Left ventricle myocardium superior (tissue), 1 donor: ENCODE results near the gene LSR. TPM values are rescaled to one million over a fixed set of nuclear protein-coding genes. Genes with fewer than 3 reads are reported as not detected.

Source experiments
- ATAC-seq: fragments of 200-7000 bp; cut with Tn5 transposase; one replicate; pipeline ENCODE4 v1.9.1; 2020; ENCODE audit warnings: mild to moderate bottlenecking, moderate library complexity
- DNase-seq: peaks from one replicate; pipeline ENCODE4 v3.0.0-alpha.2; 2020
- intact Hi-C: fragments of 100-400 bp; cut with micrococcal nuclease; formaldehyde crosslinking; loops from one replicate; pipeline ENCODE4 v1.11.0; 2022
- total RNA-seq: library from RNA; stranded (reverse); fragmentation: NEBNext Ultra II Directional; extraction: Animal tissue kit (Norgen Biotek cat#: 25700); gene quantifications from one replicate; pipeline ENCODE4 v1.2.1, GENCODE V29; 2021
- donor health status: DM: no; HTN: yes; CAD: no; lungs with severe emphysema.

The LSR gene
- total RNA-seq, 1 donor from 2014 or later, result 6.1 TPM

- DNase-seq, result no peak
These were observed 45.0 kb downstream of the LSR start for GRCh38 chr19:35293808-35294207.

GRCh38 chr19:35294328-35294727, 45.5 kb downstream of the LSR start:
- no peak for DNase-seq
- intact Hi-C loops, result no loop called here
- ATAC-seq, result no peak

More at GRCh38 chr19:35293808-35294207, 45.0 kb downstream of the LSR start:
- intact Hi-C loops, result no loop called here
- no peak for ATAC-seq

- ATAC-seq (no peak), DNase-seq (no peak)
- intact Hi-C loops, result no loop called here
These were observed 46.3 kb downstream of the LSR start for GRCh38 chr19:35294859-35295791.

GRCh38 chr19:35295792-35296462, 47.1 kb downstream of the LSR start:
- intact Hi-C loops, result no loop called here
- no peak for ATAC-seq

GRCh38 chr19:35296644-35297514, 48.1 kb downstream of the LSR start:
- no peak for DNase-seq
- intact Hi-C loops, result no loop called here
- no peak for ATAC-seq

More at GRCh38 chr19:35295792-35296462, 47.1 kb downstream of the LSR start:
- no peak for DNase-seq

GRCh38 chr19:35297515-35297848, 48.7 kb downstream of the LSR start:
- intact Hi-C loops, result no loop called here
- no peak for DNase-seq
- ATAC-seq, result no peak

- intact Hi-C loops, result no loop called here
- ATAC-seq, result no peak
- DNase-seq, result no peak
These were observed 49.1 kb downstream of the LSR start for GRCh38 chr19:35297922-35298321.

- ATAC-seq, result no peak
- intact Hi-C loops, result no loop called here
- no peak for DNase-seq
These were observed 49.8 kb downstream of the LSR start for GRCh38 chr19:35298561-35298972.

- intact Hi-C loops, result no loop called here
- ATAC-seq, result no peak
- DNase-seq, result no peak
These were observed 50.9 kb downstream of the LSR start for GRCh38 chr19:35299523-35300338.

- DNase-seq (no peak), ATAC-seq (no peak)
- intact Hi-C loops, result no loop called here
These were observed 51.5 kb downstream of the LSR start for GRCh38 chr19:35300339-35300649.

GRCh38 chr19:35301961-35302360, 53.2 kb downstream of the LSR start:
- DNase-seq, result no peak
- ATAC-seq, result no peak
- intact Hi-C loops, result no loop called here

- intact Hi-C loops, result no loop called here
- DNase-seq, result no peak
These were observed 53.6 kb downstream of the LSR start for GRCh38 chr19:35302446-35302845.

GRCh38 chr19:35303357-35303915, 54.6 kb downstream of the LSR start:
- intact Hi-C loops, result no loop called here
- ATAC-seq (no peak), DNase-seq (no peak)

More at GRCh38 chr19:35302446-35302845, 53.6 kb downstream of the LSR start:
- no peak for ATAC-seq

- DNase-seq, result no peak
- intact Hi-C loops, result no loop called here
- ATAC-seq, result no peak
These were observed 55.2 kb downstream of the LSR start for GRCh38 chr19:35304036-35304435.

GRCh38 chr19:35305181-35305580, 56.4 kb downstream of the LSR start:
- DNase-seq, result no peak
- no peak for ATAC-seq
- intact Hi-C loops, result no loop called here

- no peak for DNase-seq
- intact Hi-C loops, result no loop called here
- no peak for ATAC-seq
These were observed 57.9 kb downstream of the LSR start for GRCh38 chr19:35306473-35307246.

GRCh38 chr19:35307931-35308330, 59.1 kb downstream of the LSR start:
- intact Hi-C loops, result no loop called here
- ATAC-seq (no peak), DNase-seq (no peak)

GRCh38 chr19:35308910-35309309, 60.1 kb downstream of the LSR start:
- DNase-seq (no peak), ATAC-seq (no peak)
- intact Hi-C loops, result no loop called here
